BLaER1 (cell line): ENCODE data around the gene SYT8.

ENCODE experiments used
- H3K27ac ChIP-seq: shearing (Covaris generic); formaldehyde crosslinking; 2 replicates; pipeline ENCODE4 v1.8.1; 2022
- H3K27me3 ChIP-seq: shearing (Covaris generic); formaldehyde crosslinking; 2 replicates; pipeline ENCODE4 v1.8.1; 2022
- H3K36me3 ChIP-seq: shearing (Covaris generic); formaldehyde crosslinking; 2 replicates; pipeline ENCODE4 v1.8.1; 2022
- H3K4me1 ChIP-seq: shearing (Covaris generic); formaldehyde crosslinking; 2 replicates; pipeline ENCODE4 v1.8.1; 2022
- H3K4me2 ChIP-seq: shearing (Covaris generic); formaldehyde crosslinking; 2 replicates; pipeline ENCODE4 v1.8.1; 2022
- H3K4me3 ChIP-seq: shearing (Covaris generic); formaldehyde crosslinking; 2 replicates; pipeline ENCODE4 v1.8.1; 2022
- H3K9ac ChIP-seq: shearing (Covaris generic); formaldehyde crosslinking; 2 replicates; pipeline ENCODE4 v1.8.1; 2022
- H3K9me3 ChIP-seq: shearing (Covaris generic); formaldehyde crosslinking; 2 replicates; pipeline ENCODE4 v1.8.1; 2022
- H4K20me1 ChIP-seq: shearing (Covaris generic); formaldehyde crosslinking; 2 replicates; pipeline ENCODE4 v1.8.1; 2022
- Cebpa-rat ChIP-seq: shearing (Covaris generic); IDR thresholded peaks from 2 replicates; pipeline ENCODE4 v1.8.1; 2022

The SYT8 gene

DNA sequence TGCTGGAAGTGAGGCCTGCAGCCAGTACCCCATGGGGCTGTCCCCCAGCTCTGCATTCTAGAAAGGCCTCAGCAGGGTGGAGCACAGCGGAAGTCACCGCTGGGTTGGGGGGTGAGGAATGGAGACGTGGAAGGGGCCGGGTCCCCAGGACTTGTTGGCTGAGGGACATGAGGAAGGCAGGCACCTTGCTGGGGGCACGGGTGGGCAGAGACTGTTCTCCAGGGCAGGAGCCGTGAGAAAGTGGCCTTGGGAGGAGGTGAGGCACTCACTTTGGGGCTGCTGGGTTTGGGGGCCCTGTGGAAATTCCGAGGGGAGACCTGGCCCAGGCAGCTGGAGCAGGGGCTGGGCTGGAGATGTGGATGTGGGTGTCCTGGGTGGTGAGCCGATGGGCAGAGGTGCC, 9.0 kb downstream of the SYT8 start:
- H3K4me3 ChIP-seq: peak overlapping the region; percentile 35; the same call in 1 of the 2 replicates
- H3K27ac ChIP-seq: peak overlapping the region; percentile 18; the same call in 1 of the 2 replicates
- H3K27me3 ChIP-seq: no peaks in the 10 kb centered on the region
- H4K20me1 ChIP-seq: peaks cover 20% of the 10 kb centered on the region; the same call in 1 of the 2 replicates
- H3K9ac ChIP-seq: peak overlapping the region; percentile 3; the same call in 1 of the 2 replicates
- peaks cover 84% of the 10 kb centered on the region for H3K4me1 ChIP-seq
- no peak for TF ChIP-seq Cebpa-rat
- H3K36me3 ChIP-seq: no peaks in the 10 kb centered on the region
- H3K4me2 ChIP-seq: peak overlapping the region; percentile 83
- H3K9me3 ChIP-seq: no peaks in the 10 kb centered on the region

GRCh38 chr11:1844221-1845094, 9.7 kb downstream of the SYT8 start:
- peak overlapping the region; percentile 18; the same call in 1 of the 2 replicates for H3K27ac ChIP-seq
- H3K4me3 ChIP-seq: peak overlapping the region; percentile 35
- TF ChIP-seq Cebpa-rat: no peak
- H3K9me3 ChIP-seq: no peaks in the 10 kb centered on the region
- H3K4me2 ChIP-seq: peak overlapping the region; percentile 83
- H3K27me3 ChIP-seq: no peaks in the 10 kb centered on the region
- peaks cover 85% of the 10 kb centered on the region for H3K4me1 ChIP-seq
- H3K36me3 ChIP-seq: no peaks in the 10 kb centered on the region
- peak overlapping the region; percentile 3; the same call in 1 of the 2 replicates for H3K9ac ChIP-seq
- peaks cover 20% of the 10 kb centered on the region; the same call in 1 of the 2 replicates for H4K20me1 ChIP-seq

- Histone ChIP-seq H3K9me3 (no peaks in the 10 kb centered on the region), H4K20me1 (peaks cover 20% of the 10 kb centered on the region; the same call in 1 of the 2 replicates), H3K27ac (no peak overlapping the region), H3K27me3 (no peaks in the 10 kb centered on the region), H3K4me2 (peak overlapping the region; percentile 83), H3K4me1 (peaks cover 85% of the 10 kb centered on the region), H3K36me3 (no peaks in the 10 kb centered on the region), H3K9ac (0 out of 2 replicates have a peak overlapping the region, but pooled peaks have one; percentile 3), H3K4me3 (no peak overlapping the region)
- no peak for TF ChIP-seq Cebpa-rat
Observed at GRCh38 chr11:1845095-1845429, 10.3 kb downstream of the SYT8 start.

- Histone ChIP-seq H3K4me1 (peaks cover 85% of the 10 kb centered on the region), H4K20me1 (peaks cover 20% of the 10 kb centered on the region; the same call in 1 of the 2 replicates), H3K36me3 (no peaks in the 10 kb centered on the region), H3K9me3 (no peaks in the 10 kb centered on the region), H3K27ac (no peak overlapping the region), H3K4me2 (peak overlapping the region; percentile 83), H3K27me3 (no peaks in the 10 kb centered on the region), H3K4me3 (no peak overlapping the region), H3K9ac (0 out of 2 replicates have a peak overlapping the region, but pooled peaks have one; percentile 3)
- TF ChIP-seq Cebpa-rat: no peak
Observed at GRCh38 chr11:1845561-1846452, 11.0 kb downstream of the SYT8 start.

GRCh38 chr11:1846453-1846932, 11.7 kb downstream of the SYT8 start:
- H3K9me3 ChIP-seq: no peaks in the 10 kb centered on the region
- TF ChIP-seq Cebpa-rat: no peak
- no peaks in the 10 kb centered on the region for H3K27me3 ChIP-seq
- H4K20me1 ChIP-seq: peaks cover 25% of the 10 kb centered on the region; the same call in 1 of the 2 replicates
- H3K4me3 ChIP-seq: no peak overlapping the region
- no peak overlapping the region for H3K9ac ChIP-seq
- no peak overlapping the region; the same call in 1 of the 2 replicates for H3K4me2 ChIP-seq
- H3K4me1 ChIP-seq: peaks cover 85% of the 10 kb centered on the region
- no peaks in the 10 kb centered on the region for H3K36me3 ChIP-seq
- H3K27ac ChIP-seq: no peak overlapping the region

GRCh38 chr11:1847006-1847735, 12.4 kb downstream of the SYT8 start:
- no peak overlapping the region for H3K9ac ChIP-seq
- no peaks in the 10 kb centered on the region for H3K27me3 ChIP-seq
- no peak overlapping the region for H3K27ac ChIP-seq
- peaks cover 28% of the 10 kb centered on the region; the same call in 1 of the 2 replicates for H4K20me1 ChIP-seq
- no peaks in the 10 kb centered on the region for H3K9me3 ChIP-seq
- H3K4me2 ChIP-seq: no peak overlapping the region
- H3K4me1 ChIP-seq: peaks cover 85% of the 10 kb centered on the region
- H3K4me3 ChIP-seq: no peak overlapping the region
- TF ChIP-seq Cebpa-rat: no peak
- H3K36me3 ChIP-seq: no peaks in the 10 kb centered on the region

DNA sequence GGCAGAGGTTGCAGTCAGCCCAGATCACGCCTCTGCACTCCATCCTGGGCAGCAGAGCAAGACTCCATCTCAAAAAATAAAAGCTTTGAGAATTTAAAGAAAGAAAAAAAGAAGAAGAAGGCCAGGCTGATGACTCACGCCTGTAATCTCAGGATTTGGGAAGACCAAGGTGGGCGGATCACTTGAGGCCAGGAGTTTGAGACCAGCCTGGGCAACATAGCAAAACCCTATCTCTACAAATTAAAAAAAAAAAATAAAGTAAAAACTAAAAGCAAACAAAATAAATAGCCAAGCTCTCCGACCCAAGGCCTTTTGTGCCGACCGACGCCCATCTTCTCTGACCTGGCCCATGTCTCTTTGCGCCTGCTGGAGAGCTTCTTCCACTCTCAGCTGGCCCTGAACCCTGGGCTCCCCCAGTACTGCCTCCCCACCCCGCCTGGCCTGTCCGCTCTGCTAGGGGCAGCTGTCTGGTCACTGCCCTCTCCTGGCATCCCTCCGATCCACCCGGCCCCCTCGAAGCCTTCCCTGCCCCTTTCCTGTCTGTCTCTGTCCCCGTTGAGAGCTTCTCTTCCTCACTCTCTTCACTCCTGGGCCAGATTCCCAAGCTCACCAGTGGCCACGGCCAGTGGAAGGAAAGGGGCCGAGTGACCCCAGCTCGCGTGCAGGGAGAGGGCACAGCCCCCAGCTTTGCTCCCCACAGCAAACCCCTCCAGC, 13.3 kb downstream of the SYT8 start:
- Histone ChIP-seq H3K27ac (no peak overlapping the region), H3K4me1 (peaks cover 85% of the 10 kb centered on the region), H3K27me3 (no peaks in the 10 kb centered on the region), H3K9ac (no peak overlapping the region), H3K9me3 (no peaks in the 10 kb centered on the region), H3K36me3 (no peaks in the 10 kb centered on the region), H4K20me1 (peaks cover 22% of the 10 kb centered on the region; the same call in 1 of the 2 replicates), H3K4me2 (peak overlapping the region; percentile 89; the same call in 1 of the 2 replicates), H3K4me3 (no peak overlapping the region)
- TF ChIP-seq Cebpa-rat: no peak

- Histone ChIP-seq H3K4me1 (peaks cover 85% of the 10 kb centered on the region), H3K36me3 (no peaks in the 10 kb centered on the region), H3K27ac (no peak overlapping the region), H3K9ac (no peak overlapping the region), H3K9me3 (no peaks in the 10 kb centered on the region), H3K4me2 (peak overlapping the region; percentile 89), H4K20me1 (peaks cover 25% of the 10 kb centered on the region; the same call in 1 of the 2 replicates), H3K27me3 (no peaks in the 10 kb centered on the region), H3K4me3 (no peak overlapping the region)
- TF ChIP-seq Cebpa-rat: no peak
Observed at GRCh38 chr11:1848640-1849430, 14.0 kb downstream of the SYT8 start.
